ENCODE measurements around the gene DDX4.

DDX4 gene

GRCh38 chr5:55866485-55866884, 128.6 kb downstream of the DDX4 start:
- DNase-seq (ENCODE audit: low read depth in 2 of 2) = no peak
